Karpas-422 (cell line): ENCODE measurements around the gene TMEM30A. TPM values are rescaled to one million over a fixed set of nuclear protein-coding genes. Genes with fewer than 3 reads are reported as not detected.

ENCODE experiments used
- DNase-seq: peaks from one replicate; pipeline ENCODE4 v3.0.0-alpha.2; 2015
- H2AFZ ChIP-seq: fragments of 200-600 bp; sonication (generic); 2 replicates; pipeline ENCODE4 v1.6.1; 2014; ENCODE audit warnings: antibody characterized with exemption, low read length, mixed read lengths
- H3K27ac ChIP-seq: fragments of 200-600 bp; sonication (generic); 2 replicates; pipeline ENCODE4 v1.5.1; 2014; ENCODE audit warnings: mild to moderate bottlenecking, low read length, moderate library complexity
- H3K27me3 ChIP-seq: fragments of 200-600 bp; sonication (generic); 2 replicates; pipeline ENCODE4 v1.6.1; 2014; ENCODE audit warnings: low read length, mixed read lengths
- H3K36me3 ChIP-seq: fragments of 200-600 bp; sonication (generic); 2 replicates; pipeline ENCODE4 v1.6.1; 2014; ENCODE audit warnings: low read length, mixed read lengths; ENCODE audit not compliant: insufficient read depth
- H3K4me1 ChIP-seq: fragments of 200-600 bp; sonication (generic); 2 replicates; pipeline ENCODE4 v1.6.1; 2014; ENCODE audit warnings: mild to moderate bottlenecking, low read length, mixed read lengths
- H3K4me2 ChIP-seq: fragments of 200-600 bp; sonication (generic); 2 replicates; pipeline ENCODE4 v1.6.1; 2014; ENCODE audit warnings: low read length, low read depth, mild to moderate bottlenecking; ENCODE audit not compliant: poor library complexity, severe bottlenecking
- H3K4me3 ChIP-seq: fragments of 200-600 bp; sonication (generic); 2 replicates; pipeline ENCODE4 v1.5.1; 2014; ENCODE audit warnings: mild to moderate bottlenecking, antibody characterized with exemption, low read length, mixed read lengths
- H3K79me2 ChIP-seq: fragments of 200-600 bp; sonication (generic); 2 replicates; pipeline ENCODE4 v1.6.1; 2014; ENCODE audit warnings: mild to moderate bottlenecking, low read length, mixed read lengths
- H3K9ac ChIP-seq: fragments of 200-600 bp; sonication (generic); 2 replicates; pipeline ENCODE4 v1.6.0; 2014; ENCODE audit warnings: low read length
- H3K9me2 ChIP-seq: fragments of 200-600 bp; sonication (generic), shearing (Covaris generic); replicated peaks from 2 replicates; pipeline ENCODE4 v1.6.0; 2014; ENCODE audit warnings: mild to moderate bottlenecking, low read length, moderate library complexity; ENCODE audit not compliant: insufficient read depth
- H3K9me3 ChIP-seq: fragments of 300-700, 200-600 bp; sonication (generic); 2 replicates; pipeline ENCODE4 v1.6.1; 2014; ENCODE audit warnings: low read length, mixed read lengths
- H4K20me1 ChIP-seq: fragments of 200-600 bp; sonication (generic); 2 replicates; pipeline ENCODE4 v1.6.1; 2014; ENCODE audit warnings: mild to moderate bottlenecking, antibody characterized with exemption, low read length, low read depth; ENCODE audit not compliant: insufficient read depth
- total RNA-seq: library from RNA; depleted of rRNA; stranded (reverse); fragments of >200 nt; shearing (Covaris generic); gene quantifications from 2 replicates; pipeline ENCODE4 v1.2.3, GENCODE V29; 2014; ENCODE audit warnings: low replicate concordance; rRNA removed

The TMEM30A gene
- total RNA-seq, 1 experiment from 2014 or later = 78.5 TPM

GRCh38 chr6:75204959-75205775, 79.4 kb downstream of the TMEM30A start:
- Histone ChIP-seq H3K4me2 (no peak overlapping the region), H3K4me3 (no peak overlapping the region)

GRCh38 chr6:75204217-75204958, 80.2 kb downstream of the TMEM30A start:
- Histone ChIP-seq H3K36me3 (no peaks in the 10 kb centered on the region), H3K27me3 (no peaks in the 10 kb centered on the region), H3K4me3 (no peak overlapping the region), H3K9me2 (no peaks in the 10 kb centered on the region), H3K9ac (no peak overlapping the region), H3K9me3 (no peaks in the 10 kb centered on the region), H2AFZ (no peak overlapping the region), H3K27ac (no peak overlapping the region), H3K4me1 (peaks cover 5% of the 10 kb centered on the region), H3K79me2 (no peaks in the 10 kb centered on the region), H3K4me2 (no peak overlapping the region), H4K20me1 (no peaks in the 10 kb centered on the region)
- DNase-seq = no peak

More at GRCh38 chr6:75204959-75205775, 79.4 kb downstream of the TMEM30A start:
- Histone ChIP-seq H4K20me1 (no peaks in the 10 kb centered on the region), H3K79me2 (no peaks in the 10 kb centered on the region), H3K4me1 (peaks cover 5% of the 10 kb centered on the region), H3K9me2 (no peaks in the 10 kb centered on the region), H3K27ac (no peak overlapping the region), H3K9ac (no peak overlapping the region), H3K9me3 (no peaks in the 10 kb centered on the region), H2AFZ (no peak overlapping the region), H3K27me3 (no peaks in the 10 kb centered on the region), H3K36me3 (no peaks in the 10 kb centered on the region)
- no peak for DNase-seq

GRCh38 chr6:75203721-75204120, 80.9 kb downstream of the TMEM30A start:
- no peak for DNase-seq
- Histone ChIP-seq H3K4me2 (no peak overlapping the region), H3K4me1 (peaks cover 4% of the 10 kb centered on the region), H3K36me3 (no peaks in the 10 kb centered on the region), H3K9me3 (no peaks in the 10 kb centered on the region), H4K20me1 (no peaks in the 10 kb centered on the region), H3K4me3 (no peak overlapping the region), H3K27ac (no peak overlapping the region), H3K79me2 (no peaks in the 10 kb centered on the region), H3K27me3 (no peaks in the 10 kb centered on the region), H3K9ac (no peak overlapping the region), H2AFZ (no peak overlapping the region), H3K9me2 (no peaks in the 10 kb centered on the region)

Other genes with a start within 250 kb of the TMEM30A start
- not detected in 2 replicates for gene COL12A1, start 78.7 kb downstream of the TMEM30A start, total RNA-seq
- gene COX7A2, start 41.0 kb downstream of the TMEM30A start, total RNA-seq = 161 and 346 TPM in 2 replicates
- gene FILIP1, start 209.0 kb upstream of the TMEM30A start, total RNA-seq = 0.15 TPM in 1 of 2 replicates, not detected in the other